Activated CD4-positive, alpha-beta memory T cell treated with anti-CD3 and anti-CD28 coated beads for 36 hours (primary cell): ENCODE data around the gene CNTNAP4. TPM values are rescaled to one million over a fixed set of nuclear protein-coding genes. Genes with fewer than 3 reads are reported as not detected.

Experiments used
- CTCF ChIA-PET: fragments of 350-600 bp; sonication (Branson Sonifier 250); formaldehyde crosslinking; loops from one replicate; lab custom pipeline; 2021; ENCODE audit warnings: antibody characterized with exemption, inconsistent platforms; lab: Charles Lee
- POLR2A ChIA-PET: fragments of 350-600 bp; sonication (Branson Sonifier 250); formaldehyde crosslinking; loops from one replicate; lab custom pipeline; 2021; ENCODE audit warnings: antibody characterized with exemption; lab: Charles Lee
- DNase-seq: peaks from one replicate; pipeline ENCODE4 v3.0.0-alpha.2; 2020
- H3K27ac Mint-ChIP-seq: one replicate; pipeline ENCODE4 v1.8.0; 2021; ENCODE audit warnings: mixed read lengths
- H3K27me3 Mint-ChIP-seq: one replicate; pipeline ENCODE4 v1.8.0; 2021; ENCODE audit warnings: mixed read lengths
- H3K36me3 Mint-ChIP-seq: one replicate; pipeline ENCODE4 v1.8.0; 2021; ENCODE audit warnings: mixed read lengths
- H3K4me1 Mint-ChIP-seq: one replicate; pipeline ENCODE4 v1.8.0; 2021; ENCODE audit warnings: low read depth, mixed read lengths
- H3K4me3 Mint-ChIP-seq: one replicate; pipeline ENCODE4 v1.8.0; 2021; ENCODE audit warnings: mild to moderate bottlenecking, mixed read lengths
- H3K9me3 Mint-ChIP-seq: one replicate; pipeline ENCODE4 v1.8.0; 2021; ENCODE audit warnings: mixed read lengths
- intact Hi-C: fragments of 100-400 bp; cut with micrococcal nuclease; formaldehyde crosslinking; loops from one replicate; pipeline ENCODE4 v1.15.1; 2023
- total RNA-seq, 2 experiments: library from RNA; stranded (reverse); gene quantifications; one replicate each; pipeline ENCODE4 v1.2.3, GENCODE V29; 2021

CNTNAP4 gene
- total RNA-seq, 2 experiments from 2014 or later: not detected

GRCh38 chr16:76278086-76278485, 885 bp downstream of the CNTNAP4 start:
- intact Hi-C loops: no loop called here
- Mint-ChIP-seq H3K27ac (no peak overlapping the region), H3K4me3 (no peak overlapping the region), H3K9me3 (no peaks in the 10 kb centered on the region), H3K36me3 (no peaks in the 10 kb centered on the region), H3K4me1 (no peaks in the 10 kb centered on the region), H3K27me3 (no peaks in the 10 kb centered on the region)
- no peak for DNase-seq
- ChIA-PET POLR2A (no interaction called here), CTCF (no interaction called here)

GRCh38 chr16:76278980-76279379, 1.8 kb downstream of the CNTNAP4 start:
- H3K36me3 Mint-ChIP-seq: no peaks in the 10 kb centered on the region
- CTCF ChIA-PET: no interaction called here
- no peak overlapping the region for H3K4me3 Mint-ChIP-seq
- intact Hi-C loops: no loop called here
- H3K4me1 Mint-ChIP-seq: no peaks in the 10 kb centered on the region
- POLR2A ChIA-PET: no interaction called here
- no peaks in the 10 kb centered on the region for H3K27me3 Mint-ChIP-seq
- no peak overlapping the region for H3K27ac Mint-ChIP-seq
- no peaks in the 10 kb centered on the region for H3K9me3 Mint-ChIP-seq
- DNase-seq: no peak

- no peaks in the 10 kb centered on the region for H3K9me3 Mint-ChIP-seq
- ChIA-PET POLR2A (no interaction called here), CTCF (no interaction called here)
- no peaks in the 10 kb centered on the region for H3K27me3 Mint-ChIP-seq
- H3K27ac Mint-ChIP-seq: no peak overlapping the region
- no peaks in the 10 kb centered on the region for H3K36me3 Mint-ChIP-seq
- no peak overlapping the region for H3K4me3 Mint-ChIP-seq
- no peaks in the 10 kb centered on the region for H3K4me1 Mint-ChIP-seq
- DNase-seq: no peak
- intact Hi-C loops: no loop called here
Measured at GRCh38 chr16:76280421-76281215, 3.4 kb downstream of the CNTNAP4 start.

GRCh38 chr16:76287466-76287865, 10.3 kb downstream of the CNTNAP4 start:
- H3K27ac Mint-ChIP-seq: no peak overlapping the region
- POLR2A ChIA-PET: no interaction called here
- H3K36me3 Mint-ChIP-seq: no peaks in the 10 kb centered on the region
- intact Hi-C loops: no loop called here
- no peak overlapping the region for H3K4me3 Mint-ChIP-seq
- DNase-seq: no peak
- no peaks in the 10 kb centered on the region for H3K27me3 Mint-ChIP-seq
- H3K4me1 Mint-ChIP-seq: no peaks in the 10 kb centered on the region
- CTCF ChIA-PET: no interaction called here
- H3K9me3 Mint-ChIP-seq: peaks cover 8% of the 10 kb centered on the region

GRCh38 chr16:76292218-76292617, 15.0 kb downstream of the CNTNAP4 start:
- Mint-ChIP-seq H3K4me1 (no peaks in the 10 kb centered on the region), H3K27me3 (no peaks in the 10 kb centered on the region), H3K4me3 (no peak overlapping the region), H3K9me3 (peaks cover 10% of the 10 kb centered on the region), H3K27ac (no peak overlapping the region), H3K36me3 (no peaks in the 10 kb centered on the region)
- intact Hi-C loops: no loop called here
- DNase-seq: no peak
- ChIA-PET CTCF (no interaction called here), POLR2A (no interaction called here)

GRCh38 chr16:76293980-76294379, 16.8 kb downstream of the CNTNAP4 start:
- POLR2A ChIA-PET: no interaction called here
- Mint-ChIP-seq H3K4me1 (no peaks in the 10 kb centered on the region), H3K27ac (no peak overlapping the region), H3K36me3 (no peaks in the 10 kb centered on the region), H3K9me3 (peaks cover 13% of the 10 kb centered on the region), H3K4me3 (no peak overlapping the region), H3K27me3 (no peaks in the 10 kb centered on the region)
- DNase-seq: no peak
- intact Hi-C loops: no loop called here
- CTCF ChIA-PET: no interaction called here

GRCh38 chr16:76294396-76295214, 17.4 kb downstream of the CNTNAP4 start:
- Mint-ChIP-seq H3K4me1 (no peaks in the 10 kb centered on the region), H3K36me3 (no peaks in the 10 kb centered on the region), H3K27ac (no peak overlapping the region), H3K4me3 (no peak overlapping the region), H3K9me3 (peaks cover 13% of the 10 kb centered on the region), H3K27me3 (no peaks in the 10 kb centered on the region)
- intact Hi-C loops: no loop called here
- ChIA-PET CTCF (no interaction called here), POLR2A (no interaction called here)
- DNase-seq: no peak

- no peak overlapping the region for H3K27ac Mint-ChIP-seq
- no peaks in the 10 kb centered on the region for H3K36me3 Mint-ChIP-seq
- DNase-seq: no peak
- POLR2A ChIA-PET: no interaction called here
- H3K4me1 Mint-ChIP-seq: no peaks in the 10 kb centered on the region
- CTCF ChIA-PET: no interaction called here
- intact Hi-C loops: no loop called here
- peaks cover 10% of the 10 kb centered on the region for H3K9me3 Mint-ChIP-seq
- H3K27me3 Mint-ChIP-seq: no peaks in the 10 kb centered on the region
- no peak overlapping the region for H3K4me3 Mint-ChIP-seq
Measured at GRCh38 chr16:76297941-76298340, 20.7 kb downstream of the CNTNAP4 start.

- intact Hi-C loops: no loop called here
- DNase-seq: no peak
- POLR2A ChIA-PET: no interaction called here
- no peaks in the 10 kb centered on the region for H3K27me3 Mint-ChIP-seq
- no peak overlapping the region for H3K4me3 Mint-ChIP-seq
- no peaks in the 10 kb centered on the region for H3K4me1 Mint-ChIP-seq
- H3K9me3 Mint-ChIP-seq: peaks cover 2% of the 10 kb centered on the region
- no peak overlapping the region for H3K27ac Mint-ChIP-seq
- CTCF ChIA-PET: no interaction called here
- H3K36me3 Mint-ChIP-seq: no peaks in the 10 kb centered on the region
Measured at GRCh38 chr16:76303637-76304314, 26.6 kb downstream of the CNTNAP4 start.

- no peak for DNase-seq
- Mint-ChIP-seq H3K4me1 (no peaks in the 10 kb centered on the region), H3K4me3 (no peak overlapping the region), H3K36me3 (no peaks in the 10 kb centered on the region), H3K27ac (no peak overlapping the region), H3K27me3 (no peaks in the 10 kb centered on the region), H3K9me3 (peaks cover 5% of the 10 kb centered on the region)
- CTCF ChIA-PET: no interaction called here
- POLR2A ChIA-PET: no interaction called here
- intact Hi-C loops: no loop called here
Measured at GRCh38 chr16:76309639-76310335, 32.6 kb downstream of the CNTNAP4 start.

- H3K27ac Mint-ChIP-seq: no peak overlapping the region
- no peaks in the 10 kb centered on the region for H3K27me3 Mint-ChIP-seq
- POLR2A ChIA-PET: no interaction called here
- H3K9me3 Mint-ChIP-seq: peaks cover 8% of the 10 kb centered on the region
- intact Hi-C loops: no loop called here
- CTCF ChIA-PET: no interaction called here
- no peaks in the 10 kb centered on the region for H3K36me3 Mint-ChIP-seq
- no peaks in the 10 kb centered on the region for H3K4me1 Mint-ChIP-seq
- no peak overlapping the region for H3K4me3 Mint-ChIP-seq
- no peak for DNase-seq
Measured at GRCh38 chr16:76311260-76311659, 34.1 kb downstream of the CNTNAP4 start.

- H3K27me3 Mint-ChIP-seq: no peaks in the 10 kb centered on the region
- H3K4me1 Mint-ChIP-seq: no peaks in the 10 kb centered on the region
- DNase-seq: no peak
- ChIA-PET CTCF (no interaction called here), POLR2A (no interaction called here)
- no peak overlapping the region for H3K4me3 Mint-ChIP-seq
- no peak overlapping the region for H3K27ac Mint-ChIP-seq
- intact Hi-C loops: no loop called here
- peaks cover 3% of the 10 kb centered on the region for H3K9me3 Mint-ChIP-seq
- no peaks in the 10 kb centered on the region for H3K36me3 Mint-ChIP-seq
Measured at GRCh38 chr16:76318565-76318964, 41.4 kb downstream of the CNTNAP4 start.
